ENCODE results near the gene P2RY14. TPM values are rescaled to one million over a fixed set of nuclear protein-coding genes. Genes with fewer than 3 reads are reported as not detected.
A peak's percentile ranks its signal among the peaks of the same experiment; 100 is the strongest.

The P2RY14 gene
- total RNA-seq, 1 experiment from 2014 or later, result not detected

- peak; percentile 45 for DNase-seq (ENCODE audit: low spot score)
Observed at GRCh38 chr3:151301787-151302186, 23.4 kb upstream of the P2RY14 start.

GRCh38 chr3:151300539-151300938 is 22.2 kb upstream of the P2RY14 start:
- no peak for DNase-seq (ENCODE audit: low spot score)

GRCh38 chr3:151299006-151299405 is 20.7 kb upstream of the P2RY14 start:
- no peak for DNase-seq (ENCODE audit: low spot score)

GRCh38 chr3:151297429-151297828 is 19.1 kb upstream of the P2RY14 start:
- no peak for DNase-seq (ENCODE audit: low spot score)

- DNase-seq (ENCODE audit: low spot score), result no peak
Observed at GRCh38 chr3:151296226-151296625, 17.9 kb upstream of the P2RY14 start.

- no peak for DNase-seq (ENCODE audit: low spot score)
Observed at GRCh38 chr3:151293127-151293526, 14.8 kb upstream of the P2RY14 start.

GRCh38 chr3:151290673-151291072 is 12.3 kb upstream of the P2RY14 start:
- peak; percentile 30 for DNase-seq (ENCODE audit: low spot score)

GRCh38 chr3:151289445-151289844 is 11.1 kb upstream of the P2RY14 start:
- DNase-seq (ENCODE audit: low spot score), result no peak

GRCh38 chr3:151285940-151286339 is 7.6 kb upstream of the P2RY14 start:
- DNase-seq (ENCODE audit: low spot score), result no peak

GRCh38 chr3:151283907-151284461 is 5.6 kb upstream of the P2RY14 start:
- peak; percentile 77 for DNase-seq (ENCODE audit: low spot score)

GRCh38 chr3:151283387-151283786 is 5.0 kb upstream of the P2RY14 start:
- DNase-seq (ENCODE audit: low spot score), result no peak

- peak; percentile 46 for DNase-seq (ENCODE audit: low spot score)
Observed at GRCh38 chr3:151282921-151283320, 4.6 kb upstream of the P2RY14 start.

- no peak for DNase-seq (ENCODE audit: low spot score)
Observed at GRCh38 chr3:151281671-151282324, 3.5 kb upstream of the P2RY14 start.

- DNase-seq (ENCODE audit: low spot score), result no peak
Observed at GRCh38 chr3:151276687-151277042, 1.7 kb downstream of the P2RY14 start.

- DNase-seq (ENCODE audit: low spot score), result no peak
Observed at GRCh38 chr3:151276038-151276686, 2.2 kb downstream of the P2RY14 start.

- DNase-seq (ENCODE audit: low spot score), result no peak
Observed at GRCh38 chr3:151275091-151275490, 3.3 kb downstream of the P2RY14 start.

- no peak for DNase-seq (ENCODE audit: low spot score)
Observed at GRCh38 chr3:151269631-151270030, 8.7 kb downstream of the P2RY14 start.

- no peak for DNase-seq (ENCODE audit: low spot score)
Observed at GRCh38 chr3:151268267-151269235, 9.8 kb downstream of the P2RY14 start.

GRCh38 chr3:151267066-151267465 is 11.3 kb downstream of the P2RY14 start:
- no peak for DNase-seq (ENCODE audit: low spot score)

GRCh38 chr3:151265866-151266265 is 12.5 kb downstream of the P2RY14 start:
- DNase-seq (ENCODE audit: low spot score), result no peak

- no peak for DNase-seq (ENCODE audit: low spot score)
Observed at GRCh38 chr3:151265166-151265565, 13.2 kb downstream of the P2RY14 start.

GRCh38 chr3:151264605-151265004 is 13.7 kb downstream of the P2RY14 start:
- no peak for DNase-seq (ENCODE audit: low spot score)
